ENCODE measurements around the gene PRSS33.

The PRSS33 gene

DNA sequence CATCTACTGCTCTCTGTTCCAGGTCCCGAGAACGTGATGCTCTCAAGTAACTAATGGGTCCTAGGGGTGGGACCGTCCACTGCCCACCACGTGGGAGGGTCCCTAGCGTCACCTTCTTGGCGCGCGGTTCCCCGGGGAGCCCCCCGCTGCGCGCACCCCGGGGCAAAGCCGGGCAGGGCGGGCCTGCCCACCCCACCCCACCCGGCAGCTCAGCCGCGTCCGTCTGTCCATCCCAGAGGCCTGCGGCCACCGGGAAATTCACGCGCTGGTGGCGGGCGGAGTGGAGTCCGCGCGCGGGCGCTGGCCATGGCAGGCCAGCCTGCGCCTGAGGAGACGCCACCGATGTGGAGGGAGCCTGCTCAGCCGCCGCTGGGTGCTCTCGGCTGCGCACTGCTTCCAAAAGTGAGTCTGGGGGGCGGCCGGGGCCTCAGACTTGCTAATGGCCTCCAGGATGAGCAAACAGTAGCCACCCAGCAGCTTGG, 11.4 kb upstream of the PRSS33 start:
- DNase-seq = no peak

DNA sequence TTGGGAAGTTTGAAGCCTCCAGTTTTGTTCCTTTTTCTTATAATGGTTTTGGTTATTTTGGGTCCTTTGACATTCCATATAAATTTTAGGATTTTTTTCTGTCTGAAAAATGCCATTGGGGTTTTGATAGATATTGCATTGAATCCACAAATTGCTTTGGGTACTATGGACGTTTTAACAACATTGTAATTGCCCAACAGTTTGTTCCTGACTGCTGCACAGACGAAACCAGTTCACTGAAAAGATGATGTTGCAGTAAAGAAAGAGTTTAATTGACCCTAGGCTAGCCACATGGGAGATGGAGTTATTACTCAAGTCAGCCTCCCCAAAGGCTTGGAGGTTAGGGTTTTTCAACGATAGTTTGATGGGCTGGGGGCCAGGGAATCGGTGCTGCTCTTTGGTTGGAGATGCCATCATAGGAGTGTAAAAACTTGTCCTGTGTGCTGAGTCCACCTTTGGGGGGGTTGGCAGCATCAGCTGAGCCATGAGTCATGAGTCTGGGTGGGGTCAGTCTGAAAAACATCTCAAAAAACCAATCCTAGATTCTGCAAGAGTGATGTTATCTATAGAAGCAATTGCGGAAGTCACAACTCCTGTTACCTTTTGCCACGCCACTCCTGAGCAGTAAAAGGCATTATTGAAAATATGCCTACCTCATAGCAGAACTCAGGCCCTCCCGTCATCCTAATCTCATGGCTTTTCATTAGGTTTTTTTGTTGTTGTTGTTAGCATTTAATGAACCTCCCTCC, 8.2 kb upstream of the PRSS33 start:
- DNase-seq = no peak

DNA sequence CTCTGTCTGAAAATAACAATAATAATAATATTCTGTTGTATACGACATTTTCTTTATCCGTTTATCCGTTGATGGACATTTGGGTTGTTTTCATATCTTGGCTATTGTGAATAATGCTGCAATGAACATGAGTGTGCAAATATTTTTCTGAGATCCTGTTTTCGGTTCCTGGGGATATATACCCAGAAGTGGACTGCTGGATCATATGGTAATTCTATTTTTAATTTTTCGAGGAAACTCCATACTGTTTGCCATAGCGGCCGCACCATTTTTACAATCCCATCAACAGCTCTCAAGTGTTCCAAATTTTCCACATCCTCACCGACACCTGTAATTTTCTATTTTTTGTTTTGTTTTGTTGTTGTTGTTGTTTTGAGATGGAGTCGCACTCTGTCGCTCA, 5.6 kb upstream of the PRSS33 start:
- DNase-seq = no peak

DNA sequence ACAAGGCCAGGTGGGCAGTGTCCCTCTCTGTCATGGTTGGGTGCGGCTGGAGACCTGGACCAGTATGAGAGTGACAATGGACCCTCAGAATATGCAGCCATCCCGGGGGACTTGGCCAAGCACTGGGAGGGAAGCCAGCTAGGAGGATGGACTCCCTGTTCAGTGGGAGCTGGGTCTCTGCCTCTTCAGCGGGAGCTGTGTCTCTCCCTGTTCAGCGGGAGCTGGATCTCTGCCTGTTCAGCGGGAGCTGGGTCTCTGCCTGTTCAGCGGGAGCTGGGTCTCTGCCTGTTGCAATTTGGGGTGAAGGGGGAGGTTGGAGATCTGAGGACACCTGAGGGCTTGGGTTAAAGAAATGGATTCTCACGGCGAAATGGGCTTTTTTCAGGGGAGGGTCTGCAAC, 3.8 kb upstream of the PRSS33 start:
- no peak for DNase-seq

DNA sequence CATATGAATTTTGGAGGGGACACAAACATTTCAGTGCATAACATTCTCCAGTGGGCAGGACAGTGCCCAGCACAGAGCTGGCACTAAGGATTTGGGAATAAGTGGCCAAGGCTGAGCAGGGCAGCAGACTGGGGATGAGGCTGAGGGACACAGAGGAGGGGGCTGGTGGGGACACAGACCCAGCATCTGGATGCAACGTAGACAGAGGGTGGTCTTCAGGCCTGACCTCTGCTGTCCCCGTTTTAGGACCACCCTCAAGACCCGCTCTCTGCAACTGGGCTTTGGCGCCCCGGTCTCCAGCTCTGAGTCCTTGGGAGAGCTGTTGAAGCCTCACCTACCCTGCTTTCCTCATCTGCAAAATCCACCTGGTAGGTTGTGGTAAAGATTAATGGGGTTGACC, 3.3 kb upstream of the PRSS33 start:
- no peak for DNase-seq

DNA sequence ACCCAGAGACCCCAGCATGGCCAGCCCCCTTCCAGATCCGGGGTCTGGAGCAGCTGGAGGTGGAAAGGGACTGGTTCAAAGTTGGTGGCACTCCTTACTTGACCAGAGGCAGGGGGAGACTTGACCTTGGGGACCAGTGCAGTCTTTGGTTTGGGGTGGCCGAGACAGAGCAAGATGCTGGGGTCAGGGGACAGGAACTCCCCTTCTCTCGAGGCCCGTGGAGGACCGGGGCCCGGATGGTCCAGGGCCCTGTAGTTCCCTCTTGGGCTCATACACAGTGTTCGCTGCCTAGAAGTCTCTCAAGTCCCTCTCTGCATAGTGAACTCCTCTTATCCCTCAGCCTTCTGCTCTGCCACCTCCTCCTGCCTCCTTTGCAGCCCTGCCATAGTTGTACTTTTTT, 601 bp upstream of the PRSS33 start:
- peak; percentile 4 for DNase-seq

DNA sequence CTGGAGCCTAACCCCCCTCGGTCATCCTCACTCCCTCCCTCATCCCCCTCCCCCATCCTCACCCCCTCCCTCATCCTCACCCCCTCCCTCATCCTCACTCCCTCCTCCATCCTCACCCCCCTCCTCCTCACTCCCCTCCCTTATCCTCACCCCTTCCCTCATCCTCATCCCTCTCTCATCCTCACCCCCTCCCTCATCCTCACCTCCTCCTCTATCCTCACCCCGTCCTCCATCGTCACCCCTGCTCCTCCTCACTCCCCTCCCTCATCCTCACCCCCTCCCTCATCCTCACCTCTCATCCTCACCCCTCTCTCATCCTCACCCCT, 571 bp downstream of the PRSS33 start:
- DNase-seq = no peak

DNA sequence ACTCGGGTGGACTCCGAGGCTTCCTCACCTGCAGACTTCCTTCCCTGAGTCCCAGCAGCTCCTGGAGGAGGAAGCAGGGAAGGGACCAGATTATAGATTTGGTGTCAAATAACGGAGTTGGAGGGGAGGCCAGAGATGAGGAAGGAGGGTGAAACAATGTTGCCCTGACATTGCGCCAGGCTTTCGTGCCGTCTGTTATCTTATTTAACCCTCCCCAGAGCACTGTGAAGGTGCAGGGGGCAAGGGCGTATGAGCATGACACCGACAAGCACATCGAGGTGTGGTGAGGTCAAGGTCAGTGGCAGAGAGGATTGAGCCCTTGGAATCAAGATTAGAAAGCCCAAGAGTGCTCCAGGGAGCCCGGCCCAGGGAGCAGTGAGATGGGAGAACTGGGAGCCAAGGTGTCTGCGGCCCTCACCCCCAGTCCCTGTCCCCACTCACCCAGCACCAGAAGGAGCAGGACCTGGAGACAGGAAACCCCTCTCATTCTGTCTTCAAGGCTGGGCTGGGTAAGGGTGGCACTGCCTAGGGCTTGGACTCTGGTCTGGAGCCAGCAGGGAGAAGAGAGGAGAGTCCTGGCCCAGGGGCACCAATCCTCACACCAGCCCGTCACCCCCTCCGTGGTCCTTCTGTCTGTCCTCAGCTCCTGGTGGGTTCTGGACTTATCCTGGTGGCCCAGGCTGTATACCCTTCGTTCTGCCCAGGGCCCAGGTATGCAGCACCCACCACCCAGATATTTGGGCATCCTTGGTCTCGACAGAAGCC, 1.1 kb downstream of the PRSS33 start:
- peak; percentile 11 for DNase-seq

DNA sequence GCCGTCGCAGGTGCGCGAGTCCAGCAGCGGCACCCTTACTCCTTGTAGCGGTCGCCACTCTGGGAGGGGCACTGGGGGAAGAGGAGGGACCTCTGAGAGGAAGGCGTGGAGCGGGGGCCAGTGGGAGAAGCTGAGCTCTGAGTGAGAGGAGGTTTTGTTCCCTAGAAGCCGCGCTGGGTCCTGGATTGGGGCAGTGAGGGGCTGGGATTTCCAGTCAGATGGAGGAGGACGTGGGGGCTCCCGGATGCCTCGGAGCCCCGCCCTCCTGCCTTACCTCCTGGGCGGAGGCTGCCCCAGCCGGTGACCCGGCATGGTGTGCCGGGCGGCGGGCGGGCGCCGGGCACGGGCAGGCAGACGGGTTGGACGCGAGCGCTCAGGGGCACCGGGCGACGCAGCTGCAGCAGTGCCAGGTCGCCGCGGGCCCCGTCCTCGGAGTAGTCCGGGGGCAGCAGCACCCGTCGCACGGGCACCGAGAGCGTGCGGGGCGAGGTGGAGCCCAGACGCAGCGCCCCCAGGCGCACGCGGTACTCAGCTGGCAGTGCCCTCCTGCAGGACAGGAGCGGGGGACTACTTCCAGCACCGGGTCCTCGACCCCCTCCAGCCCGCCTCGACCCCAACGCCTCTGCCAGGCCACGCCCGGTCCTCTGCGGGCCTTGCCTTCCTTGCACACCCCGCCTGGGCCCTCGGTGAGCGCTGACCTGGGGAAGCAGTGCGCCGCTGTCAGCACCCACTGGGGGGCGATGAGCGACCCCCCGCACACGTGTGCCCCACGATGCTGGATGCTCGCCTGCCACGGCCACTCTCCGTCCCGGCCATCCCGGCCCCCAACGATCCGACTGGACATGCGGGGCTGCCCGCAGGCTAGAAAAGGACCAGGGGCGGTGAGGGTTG, 2.0 kb downstream of the PRSS33 start:
- peak; percentile 19 for DNase-seq

DNA sequence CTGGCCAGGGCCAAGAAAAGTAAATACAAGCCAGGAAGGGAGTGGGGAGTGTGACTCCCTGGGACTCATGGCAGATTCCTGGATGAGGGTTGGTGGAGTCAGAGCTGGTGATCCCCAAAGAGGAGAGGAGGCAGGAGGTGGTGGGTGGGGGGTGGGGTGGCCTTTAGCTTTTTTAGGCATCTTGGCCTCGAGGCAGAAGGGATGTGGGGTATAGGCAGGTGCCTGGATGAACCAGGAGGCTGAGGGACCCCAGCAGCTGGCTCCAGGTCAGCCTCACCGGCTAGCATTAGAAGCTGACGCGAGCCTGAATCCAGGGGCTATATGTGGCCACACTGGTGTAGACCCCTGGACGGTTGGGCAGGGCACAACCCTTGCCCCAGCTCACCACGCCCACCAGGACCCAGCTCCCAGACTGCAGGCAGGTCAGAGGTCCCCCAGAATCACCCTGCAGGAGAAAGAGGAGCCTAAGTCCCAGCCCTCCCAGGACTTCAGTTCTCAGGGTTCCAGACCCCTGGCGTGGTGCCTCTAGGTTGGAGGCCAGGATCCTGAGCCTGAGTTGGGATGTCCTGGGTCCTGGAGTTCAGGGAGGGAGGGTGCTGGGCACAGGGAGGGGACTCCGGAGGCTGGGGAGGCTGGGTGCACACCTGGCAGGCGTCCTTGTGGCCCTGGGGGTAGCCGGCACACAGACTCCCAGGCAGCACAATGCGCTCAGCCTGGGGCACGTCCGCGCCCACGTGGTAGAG, 2.8 kb downstream of the PRSS33 start:
- DNase-seq = peak; percentile 14

DNA sequence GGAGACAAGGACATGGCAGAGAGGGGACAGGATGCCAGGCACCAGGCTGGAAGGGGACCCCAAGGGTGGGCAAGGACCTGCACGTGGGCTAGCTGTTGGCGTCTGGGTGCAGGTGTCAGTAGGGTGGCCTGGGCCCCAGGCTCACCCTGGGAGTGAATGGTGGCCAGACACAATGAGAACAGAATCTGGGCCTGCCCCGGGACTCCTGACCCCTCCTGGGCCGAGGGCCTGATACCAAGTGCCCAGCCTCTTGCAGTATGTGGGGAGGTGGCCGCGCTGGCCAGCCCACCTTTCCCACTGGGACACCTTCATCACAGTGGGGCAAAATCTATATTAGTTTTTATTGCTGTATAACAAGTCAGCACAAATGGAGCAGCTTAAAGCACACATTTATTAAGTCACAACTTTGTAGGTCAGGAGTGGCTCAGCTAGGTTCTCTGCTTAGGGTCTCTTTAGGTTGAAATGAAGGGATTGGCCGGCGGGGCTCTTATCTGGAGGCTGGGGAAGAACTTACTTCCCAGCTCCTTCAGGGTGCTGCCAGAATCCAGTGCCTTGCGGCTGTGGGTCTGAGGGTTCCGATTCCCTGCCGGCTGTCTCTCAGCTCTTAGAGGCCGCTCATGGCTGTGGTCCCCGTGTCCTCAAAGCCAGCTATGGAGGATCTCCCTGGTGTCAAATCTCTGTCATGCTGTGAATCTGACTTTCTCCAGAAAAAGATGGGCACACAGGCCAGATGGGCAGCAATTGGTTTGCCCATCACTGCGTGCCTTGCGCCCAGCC, 3.6 kb downstream of the PRSS33 start:
- peak; percentile 5 for DNase-seq

DNA sequence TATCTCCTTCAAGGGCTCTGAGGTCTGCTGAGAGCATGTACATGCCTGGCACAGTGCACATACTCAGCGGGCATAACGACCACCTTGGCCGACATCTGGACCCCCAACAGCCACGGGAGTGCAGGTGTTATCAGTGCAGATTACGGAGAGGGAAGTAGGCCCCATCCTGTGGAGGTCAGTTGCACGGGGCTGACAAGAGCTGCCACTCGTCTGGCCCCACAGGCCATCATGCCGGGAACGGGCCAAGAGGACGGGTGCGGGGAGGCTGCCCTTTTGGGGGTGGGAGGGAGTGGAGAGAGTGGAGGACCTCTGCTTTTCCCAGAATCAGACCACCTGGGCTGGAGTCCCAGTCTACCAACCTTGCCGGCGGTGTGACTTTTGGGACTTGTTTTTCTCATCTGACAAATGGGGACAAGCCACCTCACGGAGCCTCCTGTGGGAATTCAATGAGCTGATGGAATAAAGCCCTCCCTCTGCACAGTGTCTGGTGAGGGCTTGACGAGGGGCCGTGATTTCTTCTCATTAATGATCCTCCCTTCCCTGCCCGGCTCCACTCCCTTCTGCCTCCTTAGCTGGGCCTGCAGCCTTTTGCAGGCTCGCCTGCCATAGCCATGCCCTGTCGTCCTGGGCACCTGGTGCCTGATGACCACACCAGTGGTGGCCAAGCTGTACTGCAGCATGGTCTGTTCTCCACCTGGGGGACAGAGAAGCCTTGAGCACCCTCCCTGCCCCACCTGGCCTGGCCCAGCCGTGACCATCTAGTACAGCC, 4.6 kb downstream of the PRSS33 start:
- DNase-seq = peak; percentile 13

DNA sequence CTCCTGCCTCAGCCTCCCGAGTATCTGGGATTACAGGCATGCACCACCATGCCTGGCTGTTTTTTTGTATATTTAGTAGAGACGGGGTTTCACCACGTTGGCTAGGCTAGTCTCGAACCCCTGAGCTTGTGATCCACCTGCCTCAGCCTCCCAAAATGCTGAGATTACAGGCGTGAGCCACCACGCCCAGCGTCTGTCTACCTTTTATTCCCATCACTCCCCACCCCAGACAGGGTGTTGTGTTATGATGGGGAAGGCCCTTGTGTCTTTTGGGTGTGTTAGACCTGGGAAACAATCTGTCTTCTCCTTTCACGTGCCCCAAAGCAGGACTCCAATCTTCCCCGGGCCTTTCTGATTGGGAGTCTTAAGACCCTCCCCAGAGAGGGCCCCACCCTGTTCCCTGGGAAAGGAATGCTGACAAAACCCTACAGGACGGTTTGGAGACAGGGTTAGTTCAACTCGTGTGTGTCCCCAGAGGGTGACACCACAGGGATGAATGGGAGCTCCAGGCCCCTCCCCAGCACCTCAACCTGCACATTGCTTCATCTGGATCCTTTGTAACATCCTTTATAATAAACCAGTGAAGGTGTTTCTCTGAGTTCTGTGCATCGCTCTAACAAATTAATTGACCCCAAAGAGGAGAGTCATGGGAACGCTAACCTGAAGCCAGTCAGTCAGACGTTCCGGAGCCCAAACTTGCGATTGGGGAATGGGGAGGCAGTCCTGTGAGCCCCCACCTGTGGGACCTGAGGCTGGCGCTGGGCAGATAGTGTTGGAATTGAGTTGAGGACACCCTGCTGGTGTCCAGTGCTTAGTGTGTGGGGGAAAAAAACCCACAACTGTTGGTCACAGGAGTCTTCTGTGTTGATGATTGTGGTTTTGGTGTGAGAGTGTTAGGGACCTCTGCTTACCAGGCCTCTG, 7.1 kb downstream of the PRSS33 start:
- peak; percentile 5 for DNase-seq

DNA sequence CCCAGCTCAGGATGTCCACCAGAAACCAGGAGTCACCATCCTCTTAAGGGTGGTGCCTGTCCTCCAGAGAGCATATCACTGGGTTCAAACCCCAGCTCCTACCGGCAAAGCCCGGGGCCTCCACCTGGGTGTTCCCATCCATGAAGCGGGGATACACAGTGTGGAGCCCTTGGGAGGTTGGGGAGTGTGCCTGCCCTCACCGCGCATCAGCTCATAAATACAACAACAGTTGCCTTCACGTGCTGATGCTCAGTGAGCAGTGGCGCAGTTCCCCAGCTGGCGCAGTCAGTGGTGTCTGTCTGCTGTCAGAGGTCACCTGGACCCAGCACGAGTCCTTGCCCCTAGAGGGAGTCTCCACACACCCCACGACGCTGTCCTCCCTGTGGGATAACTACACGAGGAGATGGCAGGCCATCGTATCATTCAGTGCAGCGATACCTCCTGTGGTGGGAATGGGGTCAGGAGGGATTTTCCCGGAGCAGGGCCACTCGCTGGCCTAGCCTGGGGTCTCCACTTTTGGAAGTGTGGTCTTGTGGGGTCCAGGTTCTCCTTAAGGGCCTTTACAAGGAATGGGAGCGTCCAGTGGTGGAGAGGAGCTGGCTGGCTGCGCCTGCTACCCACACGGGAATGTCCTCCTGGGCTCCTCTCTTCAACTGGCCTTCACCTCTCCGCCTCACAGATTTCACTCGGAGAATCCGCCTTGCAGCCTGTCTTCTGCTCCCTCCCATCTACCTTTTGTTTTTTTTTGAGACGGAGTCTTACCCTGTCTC, 8.0 kb downstream of the PRSS33 start:
- DNase-seq = peak; percentile 19

DNA sequence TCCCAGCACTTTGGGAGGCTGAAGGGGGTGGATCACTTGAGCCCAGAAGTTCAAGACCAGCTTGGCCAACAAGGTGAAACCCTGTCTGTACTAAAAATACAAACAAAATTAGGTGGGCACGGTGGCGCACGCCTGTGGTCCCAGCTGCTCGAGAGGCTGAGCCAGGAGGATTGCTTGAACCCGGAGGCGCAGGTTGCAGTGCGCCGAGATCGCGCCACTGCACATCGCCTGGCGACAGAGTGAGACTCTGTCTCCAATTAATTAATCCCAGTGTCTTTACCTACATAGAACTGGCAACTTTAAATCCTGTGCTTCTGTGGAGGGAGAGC, 8.8 kb downstream of the PRSS33 start:
- DNase-seq = no peak

DNA sequence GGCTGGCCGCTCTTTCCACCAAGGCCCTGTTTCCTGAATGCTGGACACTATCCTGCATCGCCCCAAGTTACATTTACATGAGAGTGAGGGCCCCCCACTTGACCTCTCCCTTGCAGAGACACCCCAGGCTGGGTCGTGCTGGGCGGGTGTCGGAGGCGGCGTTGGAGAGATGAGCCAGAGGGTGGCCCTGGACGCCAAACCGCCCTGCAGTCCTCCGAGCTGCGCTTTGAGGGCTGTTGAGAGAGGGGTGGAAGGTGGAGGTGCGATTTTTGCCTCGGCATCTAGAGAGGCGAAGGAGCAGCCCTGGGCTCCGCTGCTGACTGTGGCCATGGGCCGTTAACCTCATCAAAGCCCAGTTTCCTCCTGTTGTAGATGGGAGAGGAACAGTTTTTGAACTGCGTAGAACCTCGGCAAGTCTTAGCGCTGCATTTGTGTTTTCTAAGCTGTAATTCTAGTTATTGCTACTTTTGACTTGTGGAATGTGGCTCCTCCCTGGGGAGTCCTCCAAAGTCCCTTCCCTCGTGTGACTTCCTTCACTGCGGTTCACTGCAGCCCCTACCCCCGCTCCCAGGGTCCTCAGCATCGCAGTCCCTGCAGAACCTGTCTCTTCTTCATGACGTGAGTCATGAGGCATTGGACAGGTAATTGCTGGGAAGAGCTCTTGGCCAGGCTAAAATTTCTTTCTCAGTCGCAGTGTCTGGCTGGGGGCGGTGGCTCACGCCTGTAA, 9.3 kb downstream of the PRSS33 start:
- DNase-seq = no peak

DNA sequence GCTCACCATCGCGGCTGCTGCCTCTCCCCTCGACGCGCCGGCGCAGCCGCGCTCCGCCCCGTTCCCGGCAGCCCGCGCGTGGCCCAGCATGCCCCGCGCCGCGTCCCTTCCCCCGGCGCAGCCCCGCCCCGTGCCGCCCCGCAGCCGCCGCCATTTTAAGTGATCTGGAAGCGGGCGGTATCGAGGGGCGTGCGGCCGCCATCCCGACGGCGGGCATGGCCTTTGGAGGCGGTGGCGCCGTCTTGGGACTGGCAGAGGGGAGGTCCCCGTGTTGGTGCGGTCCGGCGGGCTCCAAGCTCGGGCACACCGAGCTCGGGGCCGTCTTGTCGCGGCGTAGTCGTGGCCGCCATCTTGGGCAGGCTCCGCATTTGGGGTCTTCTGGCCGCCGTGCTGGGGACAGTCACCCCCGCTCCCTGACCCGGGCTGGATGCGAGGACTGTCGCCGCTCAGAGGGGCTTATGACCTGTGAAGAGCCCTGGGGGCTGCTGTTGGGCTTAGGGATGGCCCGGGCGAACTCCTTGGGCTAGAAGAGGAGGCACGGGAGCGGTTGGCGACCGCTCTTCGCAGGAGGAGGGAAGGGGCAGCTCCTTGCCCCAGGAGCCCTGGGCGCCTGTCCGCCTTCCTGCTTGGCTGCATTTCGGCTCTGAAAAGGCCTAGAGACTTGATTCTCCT, 10.0 kb downstream of the PRSS33 start, which contains the start of gene ELOB:
ELOB (minus strand) TSS at position 50 of the 672 bp plus-strand sequence; CDS start at position 9, 41 bp downstream.
- DNase-seq = peak; percentile 94
